Stimulated activated CD4-positive, alpha-beta T cell treated with anti-CD3 and anti-CD28 coated beads, Interleukin-1b, Interleukin-23, amount 100 ng/mL, for 24 hours (primary cell): ENCODE data around the gene TRAK2.
"Not testable (repeated sequence)": the region's sequence is repeated elsewhere in the genome, so short reads cannot be mapped to it uniquely, and the experiment has no call there.

ENCODE experiments used
- DNase-seq, 4 experiments: peaks; one replicate each; pipeline ENCODE4 v3.0.0-alpha.2; 2020; ENCODE audit warnings: low read depth in 4 of 4, low spot score in 1 of 4

The TRAK2 gene

GRCh38 chr2:201414099-201415023 is 36.9 kb downstream of the TRAK2 start:
- no peak for DNase-seq

- DNase-seq, result no peak
These were observed 37.7 kb downstream of the TRAK2 start for GRCh38 chr2:201413552-201413951.

- DNase-seq, result no peak
These were observed 38.1 kb downstream of the TRAK2 start for GRCh38 chr2:201413143-201413542.

- no peak for DNase-seq
These were observed 39.8 kb downstream of the TRAK2 start for GRCh38 chr2:201411421-201411820.

GRCh38 chr2:201408931-201409330 is 42.3 kb downstream of the TRAK2 start:
- DNase-seq, result no peak

DNA sequence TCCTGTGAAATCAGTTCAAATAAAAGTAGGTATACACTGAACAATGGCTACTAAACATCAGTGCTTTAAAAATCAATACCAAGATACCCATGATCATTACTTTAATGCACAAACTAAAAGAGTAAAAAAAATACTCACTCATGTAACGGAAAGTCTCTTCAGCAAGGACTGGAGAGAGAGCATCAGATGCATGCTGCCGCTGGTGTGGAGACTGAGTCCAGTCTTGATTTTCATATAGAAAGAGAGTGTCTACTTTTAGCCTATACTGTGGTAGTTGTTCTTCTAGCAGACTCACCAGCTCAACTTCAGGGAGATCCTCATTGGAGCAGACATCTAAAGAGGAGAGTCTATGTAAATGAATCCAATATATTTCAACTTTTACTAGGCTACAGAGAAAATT is 44.0 kb downstream of the TRAK2 start:
- DNase-seq, result no peak

GRCh38 chr2:201406077-201406662 is 45.1 kb downstream of the TRAK2 start:
- DNase-seq, result no peak

DNA sequence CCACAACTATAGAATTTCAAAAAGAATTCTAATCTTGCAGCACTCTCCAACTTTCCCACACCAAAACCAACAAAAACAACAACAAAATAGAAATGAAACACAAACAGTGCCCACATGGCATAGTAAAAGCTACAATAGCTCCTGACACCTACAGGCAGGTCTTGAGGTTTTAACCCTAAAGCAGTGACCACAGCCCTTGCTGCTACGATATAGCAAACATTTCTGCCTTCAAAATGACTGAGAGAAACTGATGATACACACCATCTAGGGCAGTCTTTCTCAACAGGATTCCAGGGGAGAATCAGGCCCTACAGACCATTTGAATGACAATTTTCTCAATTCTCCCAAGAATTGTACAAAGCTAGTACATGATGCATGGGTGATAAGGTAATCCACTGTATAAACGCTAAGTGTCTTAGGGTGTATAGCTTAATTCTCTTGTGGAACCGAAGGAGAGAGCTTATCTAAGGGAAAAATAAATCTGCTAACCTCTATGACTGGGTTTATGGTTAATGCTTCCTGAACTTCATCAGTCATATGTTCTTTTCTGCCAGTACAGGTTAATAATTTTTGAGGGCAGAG is 46.5 kb downstream of the TRAK2 start:
- no peak for DNase-seq

GRCh38 chr2:201403880-201404279 is 47.4 kb downstream of the TRAK2 start:
- DNase-seq, result no peak

GRCh38 chr2:201402651-201403562 is 48.4 kb downstream of the TRAK2 start:
- DNase-seq, result no peak

- no peak for DNase-seq
These were observed 49.4 kb downstream of the TRAK2 start for GRCh38 chr2:201401815-201402214.

GRCh38 chr2:201396595-201396994 is 54.7 kb downstream of the TRAK2 start:
- no peak for DNase-seq

DNA sequence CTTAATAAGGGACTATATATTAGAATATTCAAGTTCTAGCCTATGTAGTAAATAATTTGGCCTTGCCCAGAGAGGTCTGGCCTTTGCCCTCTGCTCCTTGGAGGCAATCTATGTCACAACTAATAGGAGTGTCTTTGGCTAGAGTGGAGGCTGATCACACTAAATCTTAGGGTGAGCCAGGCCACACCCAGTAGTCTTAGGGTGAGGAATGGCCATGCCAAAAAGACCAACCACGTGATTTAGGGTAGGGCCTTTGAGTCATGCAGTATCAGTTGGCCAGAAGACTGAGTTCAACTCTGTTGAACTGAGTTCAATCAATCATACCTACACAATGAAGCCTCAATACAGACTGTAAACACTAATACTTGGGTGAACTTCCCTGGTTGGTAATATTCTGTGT is 68.1 kb downstream of the TRAK2 start:
- DNase-seq, result no peak

DNA sequence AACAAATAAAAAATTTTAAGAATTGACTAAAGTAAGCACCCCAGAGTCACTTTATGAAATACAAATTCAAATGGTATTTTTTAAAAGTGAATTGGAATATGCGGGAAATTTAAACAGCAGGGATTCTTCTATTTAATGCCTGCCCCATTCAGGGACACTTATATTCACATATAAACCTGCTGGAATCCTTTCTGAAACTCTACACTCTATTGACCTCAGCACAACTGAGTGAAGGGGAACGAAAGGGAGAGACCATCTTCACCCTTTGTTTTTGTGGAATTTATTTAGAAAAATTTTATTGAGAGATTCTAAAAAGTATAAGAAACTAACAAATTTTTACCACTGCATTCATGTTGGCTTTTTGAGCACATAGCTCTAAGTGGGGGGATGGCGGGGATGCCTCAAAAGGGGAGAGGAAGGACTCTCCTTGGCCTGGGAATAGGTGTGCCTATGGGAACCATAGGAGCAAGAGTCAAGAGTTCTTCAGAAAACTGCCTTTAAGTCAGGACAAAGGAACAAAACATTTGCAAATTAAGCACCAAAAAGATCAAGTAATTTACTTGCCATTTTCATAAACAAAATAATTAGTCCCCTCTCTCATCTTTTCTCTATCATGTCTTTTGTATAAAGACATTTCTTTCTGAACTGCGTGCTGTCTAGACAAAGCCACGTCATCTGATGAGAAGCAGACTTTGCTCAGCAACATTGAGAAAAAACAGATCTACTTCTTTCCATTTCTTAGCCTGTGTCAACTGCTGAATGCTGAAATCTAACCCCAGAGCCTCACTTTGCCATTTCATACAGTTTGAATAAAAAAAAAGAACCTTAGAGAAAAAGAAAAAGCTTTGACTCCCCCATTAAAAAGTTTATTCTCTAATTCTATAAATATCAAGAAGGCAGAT is 72.5 kb downstream of the TRAK2 start:
- DNase-seq, result no peak

- DNase-seq, result no peak
These were observed 74.0 kb downstream of the TRAK2 start for GRCh38 chr2:201377218-201377617.

- DNase-seq, result no peak
These were observed 81.5 kb downstream of the TRAK2 start for GRCh38 chr2:201369775-201370174.

GRCh38 chr2:201369318-201369717 is 81.9 kb downstream of the TRAK2 start:
- DNase-seq, result not testable (repeated sequence)

DNA sequence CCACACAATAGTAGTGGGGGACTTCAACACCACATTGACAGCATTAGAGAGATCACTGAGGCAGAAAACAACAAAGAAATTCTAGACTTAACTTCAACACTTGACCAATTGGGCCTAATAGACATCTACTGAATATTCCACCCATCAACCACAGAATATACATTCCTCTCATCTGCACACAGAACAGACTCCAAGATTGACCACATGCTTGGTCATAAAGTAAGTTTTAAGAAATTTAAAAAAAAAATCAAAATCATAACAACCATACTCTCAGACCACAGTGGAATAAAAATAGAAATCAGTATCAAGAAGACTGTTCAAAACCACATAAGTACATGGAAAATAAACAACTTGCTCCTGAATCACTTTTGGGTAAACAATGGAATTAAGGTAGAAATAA is 85.1 kb downstream of the TRAK2 start:
- DNase-seq, result no peak

DNA sequence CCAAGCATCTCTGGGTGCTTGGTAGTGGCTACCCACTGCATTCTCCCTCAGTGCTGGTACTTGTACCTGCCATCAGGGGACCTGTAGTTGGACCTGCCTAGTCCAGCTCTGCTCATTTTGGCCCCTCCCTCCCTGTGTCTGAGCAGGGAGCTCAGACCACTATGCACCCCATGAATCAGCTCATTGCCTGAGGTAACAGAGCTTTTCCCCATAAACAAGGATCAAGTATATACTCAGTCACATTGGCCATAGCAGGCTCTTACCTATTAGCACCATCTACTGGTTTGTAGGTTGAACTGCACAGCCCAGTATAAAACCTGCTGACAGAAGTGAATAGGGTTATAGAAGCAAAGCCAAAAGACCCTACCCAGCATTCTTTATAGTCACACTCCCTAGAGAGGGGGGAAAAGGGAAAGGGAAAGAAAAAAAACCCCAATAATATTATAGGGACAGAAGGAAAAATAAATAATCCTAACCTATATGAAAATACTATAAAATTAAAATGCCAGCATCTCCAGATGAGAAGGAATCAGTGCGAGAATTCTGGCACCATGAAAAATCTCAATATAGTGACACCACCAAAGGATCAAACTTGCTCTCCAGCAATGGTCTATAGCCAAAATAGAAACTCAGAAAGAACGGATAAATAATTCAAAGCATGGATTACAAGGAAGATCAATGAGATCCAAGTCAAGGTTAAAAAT is 87.2 kb downstream of the TRAK2 start:
- DNase-seq, result no peak

- DNase-seq, result no peak
These were observed 88.9 kb downstream of the TRAK2 start for GRCh38 chr2:201362396-201362795.
